ENCODE data around the gene TMEFF2.

DNA sequence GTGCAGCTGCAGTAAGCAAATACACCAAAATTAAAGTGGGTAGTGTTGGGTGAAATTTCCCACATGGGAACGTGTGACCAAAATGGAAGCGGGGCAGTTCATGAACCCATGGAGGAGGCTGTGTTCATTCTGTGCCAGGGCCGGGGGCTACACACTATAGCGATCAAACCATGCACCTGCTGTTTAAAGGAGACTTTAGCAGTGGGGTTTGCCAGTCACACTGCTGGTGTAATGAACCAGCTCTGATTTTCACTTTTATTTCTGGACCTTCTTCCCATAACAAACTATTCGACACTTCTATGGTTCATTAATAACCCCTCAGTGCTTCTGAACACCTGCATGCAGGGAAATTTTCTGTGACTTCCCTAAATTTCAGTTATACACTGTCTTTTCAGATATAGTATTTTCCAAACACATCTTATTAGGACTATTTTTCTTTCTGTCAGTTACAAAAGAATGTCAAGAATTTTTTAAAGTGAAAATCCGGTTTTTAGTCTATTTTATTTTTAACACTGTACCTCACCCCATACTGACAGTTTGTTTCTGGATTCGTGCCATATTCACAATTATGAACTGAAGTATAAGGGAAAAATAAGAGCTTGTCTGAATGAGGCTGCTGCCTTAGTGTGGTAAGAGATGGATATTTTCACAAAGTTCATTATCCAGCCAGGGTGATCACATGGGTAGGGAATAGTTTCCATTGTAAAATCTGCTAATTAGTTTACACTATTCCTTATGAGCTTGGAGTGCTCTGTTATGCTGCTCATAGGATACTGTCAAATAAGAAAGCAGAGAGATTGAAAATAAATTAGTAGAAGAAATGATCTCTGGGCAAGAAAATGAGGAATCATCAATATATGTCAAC is 236.5 kb downstream of the TMEFF2 start:
- no peak for TF ChIP-seq MAX (IDR thresholded peaks at IDR 0.05; ENCODE audit: low read depth, low read length)
- TF ChIP-seq, protein P1, sequence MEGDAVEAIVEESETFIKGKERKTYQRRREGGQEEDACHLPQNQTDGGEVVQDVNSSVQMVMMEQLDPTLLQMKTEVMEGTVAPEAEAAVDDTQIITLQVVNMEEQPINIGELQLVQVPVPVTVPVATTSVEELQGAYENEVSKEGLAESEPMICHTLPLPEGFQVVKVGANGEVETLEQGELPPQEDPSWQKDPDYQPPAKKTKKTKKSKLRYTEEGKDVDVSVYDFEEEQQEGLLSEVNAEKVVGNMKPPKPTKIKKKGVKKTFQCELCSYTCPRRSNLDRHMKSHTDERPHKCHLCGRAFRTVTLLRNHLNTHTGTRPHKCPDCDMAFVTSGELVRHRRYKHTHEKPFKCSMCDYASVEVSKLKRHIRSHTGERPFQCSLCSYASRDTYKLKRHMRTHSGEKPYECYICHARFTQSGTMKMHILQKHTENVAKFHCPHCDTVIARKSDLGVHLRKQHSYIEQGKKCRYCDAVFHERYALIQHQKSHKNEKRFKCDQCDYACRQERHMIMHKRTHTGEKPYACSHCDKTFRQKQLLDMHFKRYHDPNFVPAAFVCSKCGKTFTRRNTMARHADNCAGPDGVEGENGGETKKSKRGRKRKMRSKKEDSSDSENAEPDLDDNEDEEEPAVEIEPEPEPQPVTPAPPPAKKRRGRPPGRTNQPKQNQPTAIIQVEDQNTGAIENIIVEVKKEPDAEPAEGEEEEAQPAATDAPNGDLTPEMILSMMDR (IDR thresholded peaks at IDR 0.05; ENCODE audit: low read depth, low read length), result no peak

Measured in NB4 (cell line).